ENCODE measurements around the gene CLTCL1.

DNA sequence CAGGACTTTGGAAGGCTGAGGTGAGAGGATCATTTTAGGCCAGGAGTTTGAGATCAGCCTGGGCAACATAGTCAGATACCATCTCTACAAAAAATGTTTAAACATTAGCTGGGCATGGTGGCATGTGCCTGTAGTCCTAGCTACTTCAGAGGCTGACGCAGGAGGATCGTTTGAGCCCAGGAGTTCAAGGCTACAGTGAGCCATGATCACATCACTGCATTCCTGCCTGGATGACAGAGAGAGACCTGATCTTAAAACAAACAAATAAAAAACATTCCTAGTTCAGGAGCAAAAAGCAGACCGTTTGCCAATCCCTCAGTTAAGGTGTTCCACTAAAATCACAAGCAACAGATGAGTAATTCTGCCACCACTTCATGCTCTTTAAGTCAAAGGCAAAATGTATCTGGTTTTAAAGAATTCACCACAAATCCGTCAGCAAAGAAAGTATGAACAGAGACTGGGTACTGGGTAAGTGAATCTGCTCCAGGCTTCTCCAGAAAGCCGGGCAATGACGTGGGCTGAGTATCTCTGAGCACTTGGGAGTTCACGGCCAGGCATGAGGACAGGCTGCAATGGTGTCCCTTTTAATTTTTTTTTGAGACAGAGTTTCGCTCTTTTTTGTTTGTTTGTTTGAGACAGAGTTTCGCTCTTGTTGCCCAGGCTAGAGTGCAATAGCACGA is 19.5 kb downstream of the CLTCL1 start:
- TF ChIP-seq, protein P1, sequence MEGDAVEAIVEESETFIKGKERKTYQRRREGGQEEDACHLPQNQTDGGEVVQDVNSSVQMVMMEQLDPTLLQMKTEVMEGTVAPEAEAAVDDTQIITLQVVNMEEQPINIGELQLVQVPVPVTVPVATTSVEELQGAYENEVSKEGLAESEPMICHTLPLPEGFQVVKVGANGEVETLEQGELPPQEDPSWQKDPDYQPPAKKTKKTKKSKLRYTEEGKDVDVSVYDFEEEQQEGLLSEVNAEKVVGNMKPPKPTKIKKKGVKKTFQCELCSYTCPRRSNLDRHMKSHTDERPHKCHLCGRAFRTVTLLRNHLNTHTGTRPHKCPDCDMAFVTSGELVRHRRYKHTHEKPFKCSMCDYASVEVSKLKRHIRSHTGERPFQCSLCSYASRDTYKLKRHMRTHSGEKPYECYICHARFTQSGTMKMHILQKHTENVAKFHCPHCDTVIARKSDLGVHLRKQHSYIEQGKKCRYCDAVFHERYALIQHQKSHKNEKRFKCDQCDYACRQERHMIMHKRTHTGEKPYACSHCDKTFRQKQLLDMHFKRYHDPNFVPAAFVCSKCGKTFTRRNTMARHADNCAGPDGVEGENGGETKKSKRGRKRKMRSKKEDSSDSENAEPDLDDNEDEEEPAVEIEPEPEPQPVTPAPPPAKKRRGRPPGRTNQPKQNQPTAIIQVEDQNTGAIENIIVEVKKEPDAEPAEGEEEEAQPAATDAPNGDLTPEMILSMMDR (conservative IDR thresholded peaks at IDR 0.05; ENCODE audit: low read depth in 2 of 2): no peak
- TF ChIP-seq JUNB (IDR thresholded peaks at IDR 0.05; ENCODE audit: unreplicated experiment): no peak

Measured in GM23338 (cell line).